GM12878 (cell line): ENCODE measurements around the gene LAMP1. TPM values are rescaled to one million over a fixed set of nuclear protein-coding genes. Genes with fewer than 3 reads are reported as not detected.

Source experiments
- CEBPB ChIP-seq, 2 experiments: fragments of 150-350 bp in 1 of 2; IDR thresholded peaks; 2 replicates each; pipeline ENCODE4 v1.6.1; 2012 to 2014; ENCODE audit warnings: low read depth in 2 of 2, low read length in 2 of 2, borderline replicate concordance in 1 of 2, inconsistent platforms in 1 of 2
- CREM ChIP-seq: IDR thresholded peaks from 2 replicates; pipeline ENCODE4 v1.6.1; 2014; ENCODE audit warnings: antibody characterized with exemption, low read depth
- E4F1 ChIP-seq: fragments of 450-650 bp; IDR thresholded peaks from 2 replicates; pipeline ENCODE4 v1.6.1; 2018; ENCODE audit warnings: borderline replicate concordance, mild to moderate bottlenecking; ENCODE audit not compliant: partially characterized antibody
- FOXK2 ChIP-seq: fragments of 450-650 bp; IDR thresholded peaks from 2 replicates; pipeline ENCODE4 v1.6.1; 2017; ENCODE audit warnings: mild to moderate bottlenecking, moderate library complexity
- MYB ChIP-seq: fragments of 150-350 bp; IDR thresholded peaks from 2 replicates; pipeline ENCODE4 v1.6.1; 2014; ENCODE audit warnings: mild to moderate bottlenecking, low read depth, low read length, borderline replicate concordance
- NRF1 ChIP-seq: conservative IDR thresholded peaks from 2 replicates; pipeline ENCODE4 v1.6.1; 2011; ENCODE audit warnings: mild to moderate bottlenecking, low read depth, low read length, improper control_type of control experiment
- POLR2AphosphoS2 ChIP-seq: IDR thresholded peaks from 2 replicates; pipeline ENCODE4 v1.6.1; 2011; ENCODE audit warnings: low read depth, mild to moderate bottlenecking, low read length, improper control_type of control experiment, moderate library complexity
- STAT1 ChIP-seq: fragments of 450-650 bp; conservative IDR thresholded peaks from 2 replicates; pipeline ENCODE4 v1.6.1; 2014; ENCODE audit warnings: antibody characterized with exemption, mild to moderate bottlenecking
- USF1 ChIP-seq: IDR thresholded peaks from 2 replicates; pipeline ENCODE4 v1.6.1; 2011; ENCODE audit warnings: borderline replicate concordance, low read depth, mild to moderate bottlenecking, moderate library complexity, mixed read lengths, low read length; ENCODE audit not compliant: insufficient read depth; ENCODE audit errors: extremely low read length
- ZNF384 ChIP-seq: IDR thresholded peaks from 2 replicates; pipeline ENCODE4 v1.6.1; 2012; ENCODE audit warnings: low read depth, mild to moderate bottlenecking, low read length, improper control_type of control experiment, borderline replicate concordance
- polyA plus RNA-seq, 11 experiments: library from polyadenylated mRNA; depleted of rRNA in 4 of 11; unstranded in 6 of 11; stranded (reverse) in 5 of 11; fragments of >200 nt; fragmentation: Nextera tagmentation in 4 of 11; fragmentation: Illumina TruSeq in 1 of 11; extraction: Ambion mirVana in 4 of 11; extraction: Trizol in 1 of 11; gene quantifications; 1 replicate in 1 of 11; 2 replicates in 10 of 11; pipeline versions ENCODE4 v1.2.1 to v1.2.3, GENCODE V29; 2011 to 2016; ENCODE audit warnings: inconsistent platforms in 2 of 11, missing spikeins in 2 of 11, low read depth in 1 of 11
- total RNA-seq, 4 experiments: library from RNA; depleted of rRNA in 3 of 4; stranded (reverse); fragments of >200 nt in 3 of 4; fragmentation: Illumina TruSeq in 1 of 4; extraction: Trizol in 1 of 4; gene quantifications; 2 replicates each; pipeline versions ENCODE4 v1.2.1 to v1.2.3, GENCODE V29; 2013 to 2021
- TF ChIP-seq, protein P1 (sequence below): fragments of 450-650 bp; IDR thresholded peaks from 2 replicates; pipeline ENCODE4 v1.6.1; 2016; ENCODE audit warnings: mild to moderate bottlenecking, moderate library complexity, borderline replicate concordance
- TF ChIP-seq, protein P2 (sequence below): fragments of 150-350 bp; IDR thresholded peaks from 2 replicates; pipeline ENCODE4 v1.6.1; 2016; ENCODE audit warnings: low read depth, low read length
- TF ChIP-seq, protein P3 (sequence below): fragments of 450-650 bp; IDR thresholded peaks from 2 replicates; pipeline ENCODE4 v1.6.1; 2017; ENCODE audit warnings: mild to moderate bottlenecking, moderate library complexity

Gene LAMP1
- total and polyA plus RNA-seq, 10 of the 15 experiments (the other 5 are each of a cell fraction or from before 2014, with no cell fraction given) = 2.5 to 83.0 (median 32.7) TPM

DNA sequence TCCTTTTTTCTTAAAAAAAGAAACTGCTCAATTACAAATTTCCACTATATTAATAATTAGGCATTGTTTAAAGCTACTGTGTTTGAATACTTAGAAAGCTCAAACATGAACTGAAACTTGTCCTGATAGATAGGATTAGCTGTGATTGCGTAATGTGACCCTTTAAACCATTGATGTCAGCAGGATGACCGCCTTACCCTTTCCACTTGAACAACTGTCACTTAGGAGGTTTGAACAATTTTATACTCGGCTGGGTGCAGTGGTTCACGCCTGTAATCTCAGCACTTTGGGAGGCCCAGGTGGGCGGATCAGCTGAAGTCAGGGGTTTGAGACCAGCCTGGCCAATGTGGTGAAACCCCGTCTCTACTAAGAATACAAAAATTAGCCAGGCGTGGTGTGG, 2.9 kb downstream of the LAMP1 start (continued):
- no peak for TF ChIP-seq E4F1
- TF ChIP-seq, protein P1, sequence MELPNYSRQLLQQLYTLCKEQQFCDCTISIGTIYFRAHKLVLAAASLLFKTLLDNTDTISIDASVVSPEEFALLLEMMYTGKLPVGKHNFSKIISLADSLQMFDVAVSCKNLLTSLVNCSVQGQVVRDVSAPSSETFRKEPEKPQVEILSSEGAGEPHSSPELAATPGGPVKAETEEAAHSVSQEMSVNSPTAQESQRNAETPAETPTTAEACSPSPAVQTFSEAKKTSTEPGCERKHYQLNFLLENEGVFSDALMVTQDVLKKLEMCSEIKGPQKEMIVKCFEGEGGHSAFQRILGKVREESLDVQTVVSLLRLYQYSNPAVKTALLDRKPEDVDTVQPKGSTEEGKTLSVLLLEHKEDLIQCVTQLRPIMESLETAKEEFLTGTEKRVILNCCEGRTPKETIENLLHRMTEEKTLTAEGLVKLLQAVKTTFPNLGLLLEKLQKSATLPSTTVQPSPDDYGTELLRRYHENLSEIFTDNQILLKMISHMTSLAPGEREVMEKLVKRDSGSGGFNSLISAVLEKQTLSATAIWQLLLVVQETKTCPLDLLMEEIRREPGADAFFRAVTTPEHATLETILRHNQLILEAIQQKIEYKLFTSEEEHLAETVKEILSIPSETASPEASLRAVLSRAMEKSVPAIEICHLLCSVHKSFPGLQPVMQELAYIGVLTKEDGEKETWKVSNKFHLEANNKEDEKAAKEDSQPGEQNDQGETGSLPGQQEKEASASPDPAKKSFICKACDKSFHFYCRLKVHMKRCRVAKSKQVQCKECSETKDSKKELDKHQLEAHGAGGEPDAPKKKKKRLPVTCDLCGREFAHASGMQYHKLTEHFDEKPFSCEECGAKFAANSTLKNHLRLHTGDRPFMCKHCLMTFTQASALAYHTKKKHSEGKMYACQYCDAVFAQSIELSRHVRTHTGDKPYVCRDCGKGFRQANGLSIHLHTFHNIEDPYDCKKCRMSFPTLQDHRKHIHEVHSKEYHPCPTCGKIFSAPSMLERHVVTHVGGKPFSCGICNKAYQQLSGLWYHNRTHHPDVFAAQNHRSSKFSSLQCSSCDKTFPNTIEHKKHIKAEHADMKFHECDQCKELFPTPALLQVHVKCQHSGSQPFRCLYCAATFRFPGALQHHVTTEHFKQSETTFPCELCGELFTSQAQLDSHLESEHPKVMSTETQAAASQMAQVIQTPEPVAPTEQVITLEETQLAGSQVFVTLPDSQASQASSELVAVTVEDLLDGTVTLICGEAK = no peak
- TF ChIP-seq NRF1 = no peak
- peak; percentile 63; the same call in 1 of the 2 replicates for TF ChIP-seq CREM
- TF ChIP-seq MYB = no peak
- TF ChIP-seq ZNF384 = no peak
- TF ChIP-seq FOXK2 = no peak
- TF ChIP-seq CEBPB (IDR thresholded peaks at IDR 0.05; ENCODE audit: borderline replicate concordance in 1 of 2, low read depth in 2 of 2, low read length in 2 of 2) = peak; percentile 50 to 82; a peak in 2 of 4 replicates
- TF ChIP-seq, protein P2, sequence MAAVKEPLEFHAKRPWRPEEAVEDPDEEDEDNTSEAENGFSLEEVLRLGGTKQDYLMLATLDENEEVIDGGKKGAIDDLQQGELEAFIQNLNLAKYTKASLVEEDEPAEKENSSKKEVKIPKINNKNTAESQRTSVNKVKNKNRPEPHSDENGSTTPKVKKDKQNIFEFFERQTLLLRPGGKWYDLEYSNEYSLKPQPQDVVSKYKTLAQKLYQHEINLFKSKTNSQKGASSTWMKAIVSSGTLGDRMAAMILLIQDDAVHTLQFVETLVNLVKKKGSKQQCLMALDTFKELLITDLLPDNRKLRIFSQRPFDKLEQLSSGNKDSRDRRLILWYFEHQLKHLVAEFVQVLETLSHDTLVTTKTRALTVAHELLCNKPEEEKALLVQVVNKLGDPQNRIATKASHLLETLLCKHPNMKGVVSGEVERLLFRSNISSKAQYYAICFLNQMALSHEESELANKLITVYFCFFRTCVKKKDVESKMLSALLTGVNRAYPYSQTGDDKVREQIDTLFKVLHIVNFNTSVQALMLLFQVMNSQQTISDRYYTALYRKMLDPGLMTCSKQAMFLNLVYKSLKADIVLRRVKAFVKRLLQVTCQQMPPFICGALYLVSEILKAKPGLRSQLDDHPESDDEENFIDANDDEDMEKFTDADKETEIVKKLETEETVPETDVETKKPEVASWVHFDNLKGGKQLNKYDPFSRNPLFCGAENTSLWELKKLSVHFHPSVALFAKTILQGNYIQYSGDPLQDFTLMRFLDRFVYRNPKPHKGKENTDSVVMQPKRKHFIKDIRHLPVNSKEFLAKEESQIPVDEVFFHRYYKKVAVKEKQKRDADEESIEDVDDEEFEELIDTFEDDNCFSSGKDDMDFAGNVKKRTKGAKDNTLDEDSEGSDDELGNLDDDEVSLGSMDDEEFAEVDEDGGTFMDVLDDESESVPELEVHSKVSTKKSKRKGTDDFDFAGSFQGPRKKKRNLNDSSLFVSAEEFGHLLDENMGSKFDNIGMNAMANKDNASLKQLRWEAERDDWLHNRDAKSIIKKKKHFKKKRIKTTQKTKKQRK = no peak
- TF ChIP-seq POLR2AphosphoS2 = no peak
- TF ChIP-seq, protein P3, sequence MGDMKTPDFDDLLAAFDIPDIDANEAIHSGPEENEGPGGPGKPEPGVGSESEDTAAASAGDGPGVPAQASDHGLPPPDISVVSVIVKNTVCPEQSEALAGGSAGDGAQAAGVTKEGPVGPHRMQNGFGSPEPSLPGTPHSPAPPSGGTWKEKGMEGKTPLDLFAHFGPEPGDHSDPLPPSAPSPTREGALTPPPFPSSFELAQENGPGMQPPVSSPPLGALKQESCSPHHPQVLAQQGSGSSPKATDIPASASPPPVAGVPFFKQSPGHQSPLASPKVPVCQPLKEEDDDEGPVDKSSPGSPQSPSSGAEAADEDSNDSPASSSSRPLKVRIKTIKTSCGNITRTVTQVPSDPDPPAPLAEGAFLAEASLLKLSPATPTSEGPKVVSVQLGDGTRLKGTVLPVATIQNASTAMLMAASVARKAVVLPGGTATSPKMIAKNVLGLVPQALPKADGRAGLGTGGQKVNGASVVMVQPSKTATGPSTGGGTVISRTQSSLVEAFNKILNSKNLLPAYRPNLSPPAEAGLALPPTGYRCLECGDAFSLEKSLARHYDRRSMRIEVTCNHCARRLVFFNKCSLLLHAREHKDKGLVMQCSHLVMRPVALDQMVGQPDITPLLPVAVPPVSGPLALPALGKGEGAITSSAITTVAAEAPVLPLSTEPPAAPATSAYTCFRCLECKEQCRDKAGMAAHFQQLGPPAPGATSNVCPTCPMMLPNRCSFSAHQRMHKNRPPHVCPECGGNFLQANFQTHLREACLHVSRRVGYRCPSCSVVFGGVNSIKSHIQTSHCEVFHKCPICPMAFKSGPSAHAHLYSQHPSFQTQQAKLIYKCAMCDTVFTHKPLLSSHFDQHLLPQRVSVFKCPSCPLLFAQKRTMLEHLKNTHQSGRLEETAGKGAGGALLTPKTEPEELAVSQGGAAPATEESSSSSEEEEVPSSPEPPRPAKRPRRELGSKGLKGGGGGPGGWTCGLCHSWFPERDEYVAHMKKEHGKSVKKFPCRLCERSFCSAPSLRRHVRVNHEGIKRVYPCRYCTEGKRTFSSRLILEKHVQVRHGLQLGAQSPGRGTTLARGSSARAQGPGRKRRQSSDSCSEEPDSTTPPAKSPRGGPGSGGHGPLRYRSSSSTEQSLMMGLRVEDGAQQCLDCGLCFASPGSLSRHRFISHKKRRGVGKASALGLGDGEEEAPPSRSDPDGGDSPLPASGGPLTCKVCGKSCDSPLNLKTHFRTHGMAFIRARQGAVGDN = no peak
- no peak for TF ChIP-seq STAT1
- no peak for TF ChIP-seq USF1
